B cell (primary cell): ENCODE results near the gene COL25A1. TPM values are rescaled to one million over a fixed set of nuclear protein-coding genes. Genes with fewer than 3 reads are reported as not detected.

Source experiments
- ATAC-seq: fragments of 200-7000 bp; cut with Tn5 transposase; one replicate; pipeline ENCODE4 v1.10.0; 2021; ENCODE audit warnings: low read depth, mild to moderate bottlenecking, moderate number of reproducible peaks, moderate library complexity
- CTCF ChIA-PET: fragments of 350-600 bp; sonication (Branson Sonifier 250); formaldehyde crosslinking; loops from one replicate; lab custom pipeline; 2021; ENCODE audit warnings: antibody characterized with exemption, inconsistent platforms; lab: Charles Lee
- POLR2A ChIA-PET: fragments of 350-600 bp; sonication (Branson Sonifier 250); formaldehyde crosslinking; loops from one replicate; lab custom pipeline; 2021; ENCODE audit warnings: antibody characterized with exemption; lab: Charles Lee
- DNase-seq: peaks from one replicate; pipeline ENCODE4 v3.0.0; 2013
- H2AFZ ChIP-seq: 2 replicates; pipeline ENCODE4 v1.6.1; 2012; ENCODE audit warnings: mild to moderate bottlenecking, low read depth, low read length; ENCODE audit not compliant: insufficient read depth, poor library complexity, severe bottlenecking
- H3K27ac ChIP-seq, 2 donors: 1 replicate in 1 of 2; 2 replicates in 1 of 2; pipeline ENCODE4 v1.5.1; 2012 to 2013; ENCODE audit warnings: low read length in 2 of 2, mild to moderate bottlenecking in 2 of 2, moderate library complexity in 1 of 2
- H3K27me3 ChIP-seq, 4 experiments: fragments of 200-600 bp in 1 of 4; sonication (generic) in 1 of 4; replicated peaks in 1 of 4; 1 replicate in 2 of 4; 2 replicates in 2 of 4; pipeline versions ENCODE4 v1.6.1 to v1.7.0; 2013 to 2016; ENCODE audit warnings: low read length in 3 of 4, mild to moderate bottlenecking in 2 of 4, mixed read lengths in 1 of 4, moderate library complexity in 1 of 4; ENCODE audit not compliant: insufficient read depth in 4 of 4, control insufficient read depth in 3 of 4; ENCODE audit errors: control extremely low read depth in 1 of 4
- H3K36me3 ChIP-seq, 2 experiments: replicated peaks in 1 of 2; 1 replicate in 1 of 2; 2 replicates in 1 of 2; pipeline versions ENCODE4 v1.6.1 to v1.7.1; 2013; ENCODE audit warnings: low read length in 1 of 2; ENCODE audit not compliant: insufficient read depth in 2 of 2, control insufficient read depth in 1 of 2; ENCODE audit errors: control extremely low read depth in 1 of 2, extremely low read depth in 1 of 2
- H3K4me1 ChIP-seq, 2 donors: fragments of 200-600 bp in 1 of 2; sonication (generic) in 1 of 2; 1 replicate in 1 of 2; 2 replicates in 1 of 2; pipeline versions ENCODE4 v1.5.1 to v1.6.1; 2013 to 2017; ENCODE audit warnings: low read length in 2 of 2; ENCODE audit not compliant: control insufficient read depth in 2 of 2, insufficient read depth in 2 of 2
- H3K4me2 ChIP-seq: replicated peaks from 2 replicates; pipeline ENCODE3; 2012; ENCODE audit warnings: mild to moderate bottlenecking, low read depth, low read length; ENCODE audit not compliant: poor library complexity, severe bottlenecking
- H3K4me3 ChIP-seq, 5 experiments: fragments of 200-600 bp in 1 of 5; sonication (generic) in 1 of 5; 1 replicate in 3 of 5; 2 replicates in 2 of 5; pipeline versions ENCODE4 v1.5.1 to v1.7.0; 2011 to 2016; ENCODE audit warnings: low read length in 4 of 5, mild to moderate bottlenecking in 4 of 5, low read depth in 2 of 5, control low read depth in 1 of 5, moderate library complexity in 1 of 5; ENCODE audit not compliant: insufficient read depth in 1 of 5; ENCODE audit errors: control extremely low read depth in 1 of 5, extremely low read depth in 1 of 5
- H3K79me2 ChIP-seq: fragments of 200-600 bp; sonication (generic); one replicate; pipeline ENCODE4 v1.6.0; 2016; ENCODE audit warnings: low read length; ENCODE audit not compliant: control insufficient read depth, insufficient read depth
- H3K9ac ChIP-seq: fragments of 200-600 bp; sonication (generic); 2 replicates; pipeline ENCODE4 v1.6.1; 2017; ENCODE audit warnings: mild to moderate bottlenecking, low read length, moderate library complexity
- H3K9me3 ChIP-seq, 3 donors: one replicate each; pipeline versions ENCODE4 v1.6.1 to v1.7.1; 2013; ENCODE audit warnings: low read length in 2 of 3; ENCODE audit not compliant: control insufficient read depth in 2 of 3, insufficient read depth in 1 of 3; ENCODE audit errors: control extremely low read depth in 1 of 3
- H4K20me1 ChIP-seq: 2 replicates; pipeline ENCODE4 v1.6.0; 2012; ENCODE audit warnings: mild to moderate bottlenecking, low read length; ENCODE audit not compliant: insufficient read depth, control insufficient read depth, poor library complexity, severe bottlenecking
- H3K27ac Mint-ChIP-seq: one replicate; pipeline ENCODE4 v1.8.0; 2021; ENCODE audit warnings: mixed read lengths
- H3K27me3 Mint-ChIP-seq: one replicate; pipeline ENCODE4 v1.8.0; 2021; ENCODE audit warnings: mixed read lengths
- H3K4me1 Mint-ChIP-seq: one replicate; pipeline ENCODE4 v1.8.0; 2021; ENCODE audit warnings: mixed read lengths
- H3K4me3 Mint-ChIP-seq: one replicate; pipeline ENCODE4 v1.8.0; 2021; ENCODE audit warnings: mixed read lengths
- H3K9me3 Mint-ChIP-seq: one replicate; pipeline ENCODE4 v1.8.0; 2022; ENCODE audit warnings: mixed read lengths; ENCODE audit not compliant: insufficient read depth
- CTCF ChIP-seq: fragments of 200-600 bp; IDR thresholded peaks from one replicate; pipeline ENCODE4 v1.8.0; 2022; ENCODE audit warnings: antibody characterized with exemption, mild to moderate bottlenecking
- EZH2 ChIP-seq: IDR thresholded peaks from 2 replicates; pipeline ENCODE4 v1.6.1; 2012; ENCODE audit warnings: borderline replicate concordance, low read depth, mild to moderate bottlenecking, moderate library complexity, low read length; ENCODE audit not compliant: insufficient read depth, poor library complexity, severe bottlenecking
- WGBS: methylation state at CpG from one replicate; pipeline ENCODE4 v1.1.5; 2013; ENCODE audit warnings: missing lambda C conversion rate; ENCODE audit not compliant: insufficient coverage; 5-methylcytosine and 5-hydroxymethylcytosine counted together
- intact Hi-C: fragments of 100-400 bp; cut with micrococcal nuclease; formaldehyde crosslinking; loops from one replicate; pipeline ENCODE4 v1.10.0; 2022
- polyA plus RNA-seq: library from polyadenylated mRNA; depleted of rRNA; stranded (reverse); fragments of >200 nt; gene quantifications from 2 replicates; pipeline ENCODE4 v1.2.3, GENCODE V29; 2012
- total RNA-seq, 2 donors: library from RNA; stranded (reverse); fragments of 120-200 nt in 1 of 2; gene quantifications; 1 replicate in 1 of 2; 2 replicates in 1 of 2; pipeline versions ENCODE4 v1.2.3 to v1.2.4, GENCODE V29; 2013 to 2022

The COL25A1 gene
- total and polyA plus RNA-seq, 2 donors (not counting 1 experiment from before 2014, with no cell fraction given): not detected

GRCh38 chr4:108799306-108799705 lies 503.2 kb downstream of the COL25A1 start:
- no peaks in the 10 kb centered on the region for H3K27me3 ChIP-seq
- no peak overlapping the region for H3K4me3 ChIP-seq
- no peak overlapping the region for H3K27ac ChIP-seq
- intact Hi-C loops: no loop called here
- 85% methylated on average over 5 of the region's 5 CpGs for WGBS
- H2AFZ ChIP-seq: no peak overlapping the region
- H3K4me3 Mint-ChIP-seq: no peak overlapping the region
- H3K27me3 Mint-ChIP-seq: peaks cover 4% of the 10 kb centered on the region
- no peak for TF ChIP-seq CTCF
- TF ChIP-seq EZH2: no peak
- H3K4me1 ChIP-seq: no peaks in the 10 kb centered on the region
- CTCF ChIA-PET: no interaction called here
- H3K4me1 Mint-ChIP-seq: no peaks in the 10 kb centered on the region
- no peaks in the 10 kb centered on the region for H3K36me3 ChIP-seq
- H3K9me3 Mint-ChIP-seq: no peaks in the 10 kb centered on the region
- POLR2A ChIA-PET: no interaction called here
- DNase-seq (no peak), ATAC-seq (no peak)
- no peak overlapping the region for H3K4me2 ChIP-seq
- H4K20me1 ChIP-seq: no peaks in the 10 kb centered on the region
- no peaks in the 10 kb centered on the region for H3K9me3 ChIP-seq
- H3K27ac Mint-ChIP-seq: no peak overlapping the region
- no peak overlapping the region for H3K9ac ChIP-seq
- H3K79me2 ChIP-seq: no peaks in the 10 kb centered on the region

GRCh38 chr4:108796173-108796572 lies 506.3 kb downstream of the COL25A1 start:
- H3K4me3 Mint-ChIP-seq: no peak overlapping the region
- H3K79me2 ChIP-seq: no peaks in the 10 kb centered on the region
- no peak overlapping the region for H3K27ac ChIP-seq
- H3K27me3 ChIP-seq: no peaks in the 10 kb centered on the region
- ChIA-PET CTCF (no interaction called here), POLR2A (no interaction called here)
- H3K4me1 ChIP-seq: no peaks in the 10 kb centered on the region
- intact Hi-C loops: no loop called here
- no peaks in the 10 kb centered on the region for H3K4me1 Mint-ChIP-seq
- ATAC-seq (no peak), DNase-seq (no peak)
- peaks cover 6% of the 10 kb centered on the region for H3K27me3 Mint-ChIP-seq
- H3K4me3 ChIP-seq: no peak overlapping the region
- no CpG with 5 or more reads among the region's 3 CpGs for WGBS
- no peak overlapping the region for H3K27ac Mint-ChIP-seq
- no peaks in the 10 kb centered on the region for H3K9me3 ChIP-seq
- TF ChIP-seq CTCF: no peak
- TF ChIP-seq EZH2: no peak
- H2AFZ ChIP-seq: no peak overlapping the region
- no peaks in the 10 kb centered on the region for H3K9me3 Mint-ChIP-seq
- no peak overlapping the region for H3K9ac ChIP-seq
- no peak overlapping the region for H3K4me2 ChIP-seq
- no peaks in the 10 kb centered on the region for H3K36me3 ChIP-seq
- no peaks in the 10 kb centered on the region for H4K20me1 ChIP-seq
